GM18505 (cell line): Measurements from ENCODE around the gene FOXP1.

ENCODE experiments used
- ATAC-seq: cut with Tn5 transposase; IDR thresholded peaks from one replicate; pipeline ENCODE4 v1.9.1; 2021; ENCODE audit not compliant: unreplicated experiment
- POLR2A ChIP-seq: IDR thresholded peaks from 4 replicates; pipeline ENCODE4 v1.6.1; 2011; ENCODE audit warnings: borderline replicate concordance; ENCODE audit not compliant: insufficient read depth, insufficient read length; ENCODE audit errors: extremely low read depth

Gene FOXP1

DNA sequence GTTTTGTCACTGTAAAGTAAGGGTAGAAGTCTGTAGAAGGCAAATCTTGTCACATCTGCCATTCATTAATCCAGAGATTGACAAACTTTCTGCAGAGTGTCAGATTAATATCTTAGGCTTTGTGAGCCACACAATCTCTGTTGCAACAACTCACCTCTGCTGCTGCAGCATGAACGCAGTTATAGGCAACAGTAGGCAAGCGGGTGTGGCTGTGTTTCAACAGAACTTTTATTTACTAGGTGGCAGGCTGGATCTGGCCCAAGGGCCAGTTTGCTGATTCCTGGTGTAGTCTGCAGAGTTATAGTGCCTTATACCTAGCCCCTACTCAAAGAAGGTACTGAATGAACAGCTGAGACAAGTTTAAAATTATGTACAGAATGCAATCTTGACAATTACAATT is 396.7 kb downstream of the FOXP1 start:
- no peak for TF ChIP-seq POLR2A
- ATAC-seq: no peak

DNA sequence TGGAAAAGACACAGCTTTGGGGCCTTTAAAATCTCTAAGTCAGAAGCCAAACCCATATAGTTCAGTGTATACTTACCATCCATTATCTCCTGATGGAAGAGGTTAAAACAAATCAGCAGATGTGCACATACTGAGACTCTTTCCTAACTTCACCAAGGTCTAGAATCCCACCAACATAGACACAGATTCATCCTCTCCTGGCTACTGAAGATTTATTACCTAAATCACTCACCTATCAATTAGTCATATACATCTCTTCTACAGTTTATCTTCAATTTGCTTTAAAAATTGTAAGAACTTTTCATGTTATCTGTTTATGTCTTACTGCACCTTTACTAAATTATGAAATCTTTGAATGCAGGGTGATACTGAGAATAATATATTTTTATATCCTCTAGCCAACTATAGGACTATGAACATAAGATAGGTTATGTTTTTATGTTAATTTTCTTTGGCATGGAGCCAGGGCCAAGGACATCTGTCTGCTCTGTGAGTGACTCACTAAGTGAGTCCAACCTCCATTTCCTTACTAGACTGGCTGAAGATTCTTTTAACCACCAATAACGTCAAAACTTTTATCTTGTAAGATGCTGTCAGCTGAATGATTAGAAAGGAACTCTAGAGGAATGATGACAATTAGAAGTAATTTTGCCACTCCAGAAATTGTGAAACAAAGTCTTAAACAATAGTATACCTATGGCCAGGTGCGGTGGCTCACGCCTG is 397.6 kb downstream of the FOXP1 start:
- no peak for ATAC-seq
- TF ChIP-seq POLR2A: no peak

DNA sequence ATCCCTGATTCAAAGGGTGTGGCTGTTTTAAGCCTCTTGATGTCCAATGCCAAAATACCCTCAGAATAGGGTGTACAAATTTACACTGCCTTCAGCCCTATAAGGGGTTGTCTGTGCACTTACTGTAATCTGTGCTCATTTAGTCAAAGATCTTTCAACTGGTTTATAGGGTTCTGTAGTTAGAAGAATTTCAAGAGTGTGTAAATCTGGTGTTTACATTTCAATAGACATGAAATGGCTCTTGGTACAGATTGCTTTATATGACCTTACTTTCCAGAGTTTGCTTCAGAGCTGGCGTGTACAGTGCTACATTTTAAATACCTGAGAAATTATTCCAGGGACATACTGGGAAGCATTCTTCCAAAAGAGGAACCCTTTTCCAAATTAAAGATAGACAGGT is 399.3 kb downstream of the FOXP1 start:
- ATAC-seq: no peak

DNA sequence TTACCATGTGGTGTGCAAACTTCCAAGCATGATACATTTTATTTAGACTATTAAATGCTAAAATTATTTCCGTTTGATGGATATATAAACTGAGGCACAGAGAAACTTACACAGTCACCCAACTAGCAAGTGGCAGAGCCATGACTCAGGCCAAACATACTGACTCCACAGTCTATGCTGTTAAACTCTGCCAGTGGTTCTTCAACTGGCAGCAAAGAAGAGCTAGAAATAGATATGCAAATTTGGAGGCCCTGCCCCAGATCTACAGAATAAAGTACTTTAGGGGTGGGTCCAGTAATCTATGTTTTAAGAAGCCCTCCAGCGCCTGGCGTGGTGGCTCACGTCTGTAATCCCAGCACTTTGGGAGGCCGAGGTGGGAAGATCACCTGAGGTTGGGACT is 400.0 kb downstream of the FOXP1 start:
- no peak for ATAC-seq

More for the DNA sequence above, 399.3 kb downstream of the FOXP1 start:
- TF ChIP-seq POLR2A: no peak

DNA sequence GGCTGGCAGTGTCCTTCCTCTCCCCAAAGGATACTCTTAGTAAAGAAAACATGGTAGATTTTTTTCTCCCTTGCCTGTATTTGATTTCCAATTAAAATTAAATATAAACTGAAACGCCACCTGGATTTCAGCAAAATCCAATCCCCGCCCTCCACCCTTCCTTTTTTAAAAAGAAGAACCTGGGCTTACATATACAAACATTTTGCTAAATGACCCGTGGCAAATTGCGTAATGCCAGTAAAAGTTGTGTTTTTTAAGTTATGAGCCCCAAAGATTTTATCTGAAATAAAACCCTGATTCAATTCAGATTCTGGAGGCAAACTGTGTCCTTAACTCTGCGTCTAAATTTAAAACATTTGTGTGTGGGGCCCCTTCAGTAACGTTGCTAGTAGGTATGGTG is 403.0 kb downstream of the FOXP1 start:
- TF ChIP-seq POLR2A: no peak
- ATAC-seq: no peak

More for the DNA sequence above, 400.0 kb downstream of the FOXP1 start:
- no peak for TF ChIP-seq POLR2A

DNA sequence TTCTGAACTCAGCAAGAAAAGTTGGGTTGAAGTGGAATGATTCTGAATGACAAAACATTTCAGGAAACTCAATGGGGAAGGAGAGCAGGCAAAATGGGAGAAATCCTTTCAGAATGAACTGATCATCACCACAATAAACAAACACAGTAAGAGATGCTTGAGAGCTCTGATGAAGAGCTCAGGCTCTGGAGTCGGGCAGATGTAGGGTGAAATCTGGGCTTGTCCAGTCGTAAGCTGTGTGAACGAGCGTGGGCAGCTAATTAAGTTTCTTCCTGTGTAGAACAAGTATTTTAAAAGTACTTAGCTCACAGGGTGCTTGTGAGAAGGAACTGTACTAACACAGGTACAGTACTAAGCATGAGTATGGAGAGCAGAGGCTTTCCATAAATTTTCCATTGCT is 406.2 kb downstream of the FOXP1 start:
- no peak for TF ChIP-seq POLR2A
- ATAC-seq: no peak

DNA sequence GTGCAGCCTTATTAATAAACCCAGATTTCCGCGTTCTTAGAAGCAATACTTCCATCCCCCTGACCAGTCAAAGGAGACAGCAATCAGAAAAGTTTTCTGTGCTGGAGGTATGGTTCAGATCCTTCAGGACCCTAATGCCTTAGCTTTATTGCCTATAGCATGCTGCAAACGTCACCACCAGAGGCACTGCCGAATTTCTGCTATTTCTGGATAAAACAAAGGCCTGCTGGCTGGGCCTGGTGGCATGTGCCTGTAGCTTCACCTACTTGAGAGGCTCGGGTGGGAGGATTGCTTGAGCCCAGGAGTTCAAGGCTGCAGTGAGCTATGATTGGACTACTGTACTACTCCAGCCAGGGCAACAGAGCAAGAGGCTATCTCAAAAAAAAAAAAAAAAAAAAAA is 407.2 kb downstream of the FOXP1 start:
- no peak for TF ChIP-seq POLR2A
- no peak for ATAC-seq

DNA sequence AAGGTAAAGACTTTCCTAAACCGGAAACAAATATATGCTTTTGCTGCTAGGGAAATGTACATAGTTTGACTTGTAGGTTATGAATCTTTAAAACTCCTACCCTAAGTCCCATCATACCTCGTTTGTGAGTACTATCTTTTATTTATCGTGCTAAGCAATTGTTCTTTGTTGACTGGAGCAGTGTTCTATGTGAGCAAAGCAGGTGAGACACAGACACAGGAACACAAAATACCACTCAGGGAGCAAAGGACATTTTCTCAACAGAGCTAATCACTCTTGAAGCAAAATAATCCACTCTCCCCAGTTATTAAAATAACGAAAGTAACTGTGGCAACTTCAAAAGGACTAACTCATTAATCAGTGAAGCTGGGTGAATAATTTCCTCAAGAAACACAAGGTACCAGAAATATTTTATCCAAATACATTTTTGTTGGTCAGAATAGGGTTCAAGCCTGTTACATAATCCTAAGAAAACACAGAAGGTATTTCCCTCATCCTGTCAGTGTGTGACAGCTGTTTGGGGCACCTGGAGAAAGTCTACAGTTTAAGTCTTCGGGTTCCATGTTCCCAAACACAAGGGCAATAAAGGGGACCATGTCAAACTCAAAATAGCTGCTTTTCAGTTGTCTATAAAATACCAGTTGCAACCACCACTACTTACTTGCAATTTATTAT is 407.7 kb downstream of the FOXP1 start:
- no peak for TF ChIP-seq POLR2A
- ATAC-seq: no peak

DNA sequence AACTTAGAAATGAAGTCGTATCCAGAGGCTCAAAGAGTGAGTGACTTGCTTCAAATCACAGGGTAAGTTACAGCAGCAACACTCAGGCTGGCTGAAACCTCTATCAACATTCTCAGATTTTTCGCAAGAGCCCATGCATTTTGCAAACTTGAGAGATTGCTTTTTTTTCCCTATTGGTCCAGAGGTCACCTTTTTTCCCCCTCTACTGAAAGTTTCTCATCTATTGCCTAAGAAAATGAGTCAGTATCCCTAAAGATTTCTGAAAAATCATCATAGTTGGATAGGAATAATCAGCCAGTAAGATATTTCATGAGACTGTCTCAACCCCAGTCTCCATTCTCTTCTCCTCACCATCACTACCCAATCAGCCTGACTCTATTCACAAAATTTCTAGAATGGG is 410.6 kb downstream of the FOXP1 start:
- ATAC-seq: no peak

DNA sequence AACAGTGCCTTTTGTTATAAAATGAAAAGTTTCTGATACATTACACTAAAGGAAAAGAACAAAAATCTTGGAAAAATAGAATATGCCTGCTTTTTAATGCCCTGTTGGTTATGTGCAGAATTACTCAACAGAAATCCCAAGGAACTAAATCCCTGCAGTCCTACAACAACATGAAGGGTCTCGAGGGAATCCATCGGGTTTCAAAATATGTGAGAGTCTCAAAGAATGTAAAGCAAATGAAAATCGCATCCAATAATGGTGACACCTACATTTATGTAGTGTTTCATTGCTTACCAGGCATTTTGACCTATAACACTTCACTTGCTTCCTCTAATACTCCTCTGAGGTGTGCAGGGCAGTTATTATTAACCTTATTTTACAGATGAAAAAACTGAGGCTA is 411.3 kb downstream of the FOXP1 start:
- no peak for ATAC-seq
- no peak for TF ChIP-seq POLR2A

More for the DNA sequence above, 410.6 kb downstream of the FOXP1 start:
- TF ChIP-seq POLR2A: no peak

DNA sequence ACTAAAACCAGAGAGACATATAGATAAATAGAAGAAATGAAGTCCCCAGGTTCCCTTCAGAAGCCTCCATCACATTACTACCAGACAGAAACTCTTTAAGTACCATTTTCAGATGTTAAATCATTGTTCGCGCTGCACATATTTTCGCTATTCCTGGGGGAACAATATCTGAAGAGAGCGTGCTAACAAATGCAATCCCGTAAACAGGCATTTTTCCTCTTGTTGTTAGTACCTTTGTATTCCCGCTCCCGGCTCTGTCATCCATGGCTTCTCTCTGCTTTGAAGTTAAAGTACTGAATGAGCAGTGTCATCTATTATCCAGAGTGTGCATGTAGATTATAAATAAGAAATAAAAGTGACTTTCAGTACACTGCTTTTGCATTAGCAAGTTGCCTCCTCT is 412.3 kb downstream of the FOXP1 start:
- no peak for TF ChIP-seq POLR2A
- ATAC-seq: no peak

DNA sequence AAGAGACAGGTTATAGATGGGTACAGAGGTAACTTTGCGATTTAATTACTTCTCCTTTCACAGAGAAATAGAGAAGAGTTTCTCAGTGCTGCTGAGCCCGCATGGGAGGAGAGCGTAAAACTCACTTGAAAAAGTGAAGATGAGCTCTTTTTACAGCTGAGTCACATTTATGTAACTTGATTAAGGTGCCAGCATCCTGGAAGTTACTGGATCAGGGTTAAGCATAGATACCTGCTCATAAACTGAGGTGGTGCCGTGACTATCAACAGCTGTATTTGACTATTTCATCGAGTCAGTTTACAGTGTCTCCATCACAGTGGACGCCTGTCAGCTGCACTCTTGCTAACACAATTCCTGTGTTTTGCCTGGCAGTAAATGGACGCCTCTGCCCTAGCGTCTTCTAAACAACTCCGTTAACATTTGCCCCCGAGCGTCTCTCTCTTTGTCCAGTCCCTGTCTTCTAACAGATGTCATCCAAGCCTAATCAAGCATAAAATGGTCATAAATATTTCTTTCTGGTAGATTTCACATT is 414.6 kb downstream of the FOXP1 start:
- ATAC-seq: no peak
- no peak for TF ChIP-seq POLR2A

DNA sequence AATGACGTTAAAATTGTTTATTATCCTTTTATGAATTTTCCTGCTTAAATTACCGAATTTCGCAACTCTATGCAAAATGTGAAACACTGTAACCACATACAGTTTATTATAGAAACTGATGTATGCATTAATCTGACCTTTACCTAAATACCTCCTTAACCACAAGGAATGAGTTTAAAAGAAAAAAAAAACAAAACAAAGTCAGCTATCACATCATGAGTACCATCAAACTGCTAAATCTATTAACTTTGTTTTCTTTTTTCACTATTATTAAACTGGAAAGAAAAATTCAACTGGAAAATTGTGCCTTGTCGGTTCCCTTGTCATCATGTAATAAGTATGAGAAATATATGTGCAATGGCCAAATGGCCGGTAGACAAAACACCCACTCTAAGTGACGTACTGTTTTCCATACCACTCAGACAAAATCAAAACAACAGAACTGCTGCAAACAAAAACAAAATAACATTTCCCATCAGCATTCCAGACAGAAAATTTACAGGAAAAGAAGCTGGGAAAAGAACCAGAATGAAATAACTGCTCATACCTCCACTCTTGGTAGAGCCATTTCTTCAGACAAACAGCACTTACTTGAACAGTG is 415.3 kb downstream of the FOXP1 start:
- TF ChIP-seq POLR2A: no peak
- no peak for ATAC-seq

DNA sequence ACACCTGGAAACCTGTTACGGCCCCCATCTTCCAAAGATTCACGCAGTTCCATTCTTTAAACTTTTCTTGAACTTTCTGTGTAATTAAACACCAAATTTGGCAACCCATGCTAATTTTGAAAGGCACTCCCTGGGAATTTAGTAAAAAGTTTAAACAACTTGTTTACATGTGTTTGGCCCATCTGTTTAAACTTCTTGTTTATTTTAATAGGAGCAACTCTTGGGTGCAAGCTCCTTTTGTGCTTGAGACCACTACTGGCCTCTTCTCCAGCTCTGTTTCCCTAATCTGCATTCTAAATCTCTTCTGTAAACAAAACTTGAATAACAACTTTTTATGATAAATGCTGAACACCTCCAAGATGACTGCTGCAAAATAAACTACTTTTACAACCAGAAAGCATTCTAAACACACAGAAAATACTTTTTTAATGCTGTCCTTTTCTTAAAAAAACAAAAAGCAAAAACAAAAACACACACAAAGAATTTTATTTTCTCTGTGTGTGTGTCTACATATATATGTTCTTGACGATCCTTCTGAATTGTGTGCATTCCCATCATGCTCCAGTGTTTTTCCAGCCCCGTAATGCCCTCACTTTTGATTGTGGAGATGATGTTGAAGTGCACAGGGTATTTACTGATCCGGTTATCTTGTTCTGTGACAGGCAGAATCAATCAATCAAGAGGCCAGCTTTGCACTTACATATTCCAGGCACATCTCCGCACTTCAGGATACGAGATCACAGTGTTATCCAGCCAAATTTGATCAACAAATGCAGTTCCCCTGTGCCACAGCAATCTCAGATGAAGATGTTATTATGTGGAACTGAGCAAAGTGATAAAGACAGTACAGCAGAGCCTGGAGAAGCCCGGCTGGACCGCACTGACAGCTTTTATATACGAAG is 416.9 kb downstream of the FOXP1 start:
- TF ChIP-seq POLR2A: no peak
- ATAC-seq: no peak

DNA sequence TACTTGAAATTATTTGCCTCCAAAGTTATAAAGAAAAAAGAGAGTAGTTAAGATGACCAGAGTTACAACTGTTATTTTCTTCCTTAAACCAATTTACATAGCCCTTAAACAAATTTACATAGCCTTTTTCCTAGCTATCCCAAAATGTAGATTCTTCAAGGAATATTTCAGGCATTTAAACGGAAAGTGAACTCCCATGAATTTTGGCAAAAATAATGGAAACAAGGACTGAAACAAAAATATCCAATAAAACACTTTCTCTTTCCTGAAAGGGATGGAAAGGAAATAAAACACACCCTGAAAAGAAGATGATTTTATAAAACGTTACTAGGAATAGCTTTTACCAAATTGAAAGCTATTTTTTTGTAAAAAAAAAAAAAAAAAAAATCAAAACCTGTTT is 418.6 kb downstream of the FOXP1 start:
- ATAC-seq: no peak
- no peak for TF ChIP-seq POLR2A
